C4-2B (cell line): ENCODE measurements around the gene TMPRSS6.

Source experiments
- H3K27ac ChIP-seq: fragments of 450-650 bp; 2 replicates; pipeline ENCODE4 v1.5.1; 2017
- ZFX ChIP-seq: fragments of 450-650 bp; IDR thresholded peaks from 2 replicates; pipeline ENCODE4 v1.6.1; 2017
- TF ChIP-seq, protein P1 (sequence below): fragments of 450-650 bp; conservative IDR thresholded peaks from 2 replicates; pipeline ENCODE4 v1.5.1; 2017; ENCODE audit warnings: mild to moderate bottlenecking

Gene TMPRSS6

DNA sequence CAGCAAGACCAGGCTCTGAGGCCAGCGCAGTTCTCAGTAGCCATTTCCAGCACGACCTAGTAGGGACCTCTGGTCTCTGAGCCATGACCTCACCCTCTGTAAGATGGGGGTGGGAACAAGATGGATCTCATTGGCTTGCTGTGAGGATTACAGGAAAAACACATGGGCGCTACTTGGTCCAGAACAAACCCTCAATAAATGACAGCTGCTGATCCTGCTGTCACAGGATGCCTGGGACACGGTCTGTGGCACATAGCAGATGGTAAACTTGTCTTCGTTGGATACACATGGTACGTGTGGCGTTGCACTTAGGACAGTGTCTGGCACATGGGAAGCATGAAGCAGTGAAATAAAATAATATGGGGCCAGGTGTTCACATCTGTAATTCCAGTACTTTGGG is 62.5 kb downstream of the TMPRSS6 start:
- no peak for TF ChIP-seq ZFX
- TF ChIP-seq, protein P1, sequence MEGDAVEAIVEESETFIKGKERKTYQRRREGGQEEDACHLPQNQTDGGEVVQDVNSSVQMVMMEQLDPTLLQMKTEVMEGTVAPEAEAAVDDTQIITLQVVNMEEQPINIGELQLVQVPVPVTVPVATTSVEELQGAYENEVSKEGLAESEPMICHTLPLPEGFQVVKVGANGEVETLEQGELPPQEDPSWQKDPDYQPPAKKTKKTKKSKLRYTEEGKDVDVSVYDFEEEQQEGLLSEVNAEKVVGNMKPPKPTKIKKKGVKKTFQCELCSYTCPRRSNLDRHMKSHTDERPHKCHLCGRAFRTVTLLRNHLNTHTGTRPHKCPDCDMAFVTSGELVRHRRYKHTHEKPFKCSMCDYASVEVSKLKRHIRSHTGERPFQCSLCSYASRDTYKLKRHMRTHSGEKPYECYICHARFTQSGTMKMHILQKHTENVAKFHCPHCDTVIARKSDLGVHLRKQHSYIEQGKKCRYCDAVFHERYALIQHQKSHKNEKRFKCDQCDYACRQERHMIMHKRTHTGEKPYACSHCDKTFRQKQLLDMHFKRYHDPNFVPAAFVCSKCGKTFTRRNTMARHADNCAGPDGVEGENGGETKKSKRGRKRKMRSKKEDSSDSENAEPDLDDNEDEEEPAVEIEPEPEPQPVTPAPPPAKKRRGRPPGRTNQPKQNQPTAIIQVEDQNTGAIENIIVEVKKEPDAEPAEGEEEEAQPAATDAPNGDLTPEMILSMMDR, result no peak
- no peak overlapping the region for H3K27ac ChIP-seq

GRCh38 chr22:37046589-37046988 is 62.9 kb downstream of the TMPRSS6 start:
- TF ChIP-seq, protein P1, result no peak
- TF ChIP-seq ZFX, result no peak
- no peak overlapping the region for H3K27ac ChIP-seq

DNA sequence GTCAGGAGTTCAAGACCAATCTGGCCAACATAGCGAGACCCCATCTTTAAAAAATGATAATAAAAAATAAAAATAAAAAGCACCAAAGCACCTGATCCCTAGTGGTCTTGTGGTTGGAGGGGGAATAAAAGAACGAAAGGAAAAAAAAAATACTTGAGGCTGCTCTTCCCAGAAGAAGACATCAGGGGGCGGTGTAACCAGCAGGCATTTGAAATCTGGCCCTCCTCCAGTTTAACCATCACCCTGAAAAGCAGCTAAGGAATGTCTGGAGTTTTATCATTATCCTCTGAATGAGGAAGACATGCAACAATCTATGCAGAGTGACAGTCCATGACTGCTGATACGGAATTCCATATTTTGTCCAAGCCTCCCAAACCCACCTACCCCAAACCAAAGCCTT is 63.6 kb downstream of the TMPRSS6 start:
- no peak for TF ChIP-seq ZFX
- TF ChIP-seq, protein P1, result peak; percentile 71
- H3K27ac ChIP-seq, result no peak overlapping the region

- TF ChIP-seq ZFX, result no peak
- TF ChIP-seq, protein P1, result no peak
- H3K27ac ChIP-seq, result no peak overlapping the region
Observed at GRCh38 chr22:37044634-37045625, 64.6 kb downstream of the TMPRSS6 start.

DNA sequence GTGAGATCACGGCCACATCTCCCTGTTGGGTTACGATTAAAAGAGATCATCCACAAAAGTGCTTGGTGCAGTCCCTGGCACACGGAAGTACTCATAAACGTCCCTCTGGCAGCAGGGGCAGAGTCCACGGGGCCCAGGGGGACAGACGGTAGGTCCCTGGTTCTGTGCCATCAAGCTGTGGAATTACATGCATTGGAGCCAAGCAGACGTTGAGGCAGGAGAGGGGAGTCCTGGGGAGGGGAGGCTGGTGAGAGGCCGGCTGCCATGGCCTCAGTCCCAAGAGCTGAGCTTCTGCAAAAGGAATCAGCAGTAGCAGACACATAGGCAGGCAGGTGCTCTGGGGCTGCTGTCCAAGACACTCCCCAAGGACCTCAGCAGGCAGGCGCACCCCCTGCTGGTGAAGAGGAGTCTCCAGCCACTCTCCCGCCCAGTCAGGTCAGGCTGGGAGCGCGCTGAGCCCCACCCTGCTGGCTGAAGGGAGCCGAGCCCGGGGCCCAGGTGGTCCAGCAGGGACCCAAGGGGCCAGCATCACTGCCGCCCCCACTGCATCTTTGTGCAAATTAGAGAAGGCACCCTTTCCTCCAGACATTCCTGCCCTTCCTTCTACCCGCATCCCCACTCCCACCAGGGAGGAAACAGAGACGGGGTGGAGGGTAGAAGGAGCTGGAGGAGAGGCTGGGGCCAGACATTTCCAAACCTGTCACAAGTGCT is 65.5 kb downstream of the TMPRSS6 start:
- no peak overlapping the region for H3K27ac ChIP-seq
- TF ChIP-seq ZFX, result no peak
- TF ChIP-seq, protein P1, result peak; percentile 92

DNA sequence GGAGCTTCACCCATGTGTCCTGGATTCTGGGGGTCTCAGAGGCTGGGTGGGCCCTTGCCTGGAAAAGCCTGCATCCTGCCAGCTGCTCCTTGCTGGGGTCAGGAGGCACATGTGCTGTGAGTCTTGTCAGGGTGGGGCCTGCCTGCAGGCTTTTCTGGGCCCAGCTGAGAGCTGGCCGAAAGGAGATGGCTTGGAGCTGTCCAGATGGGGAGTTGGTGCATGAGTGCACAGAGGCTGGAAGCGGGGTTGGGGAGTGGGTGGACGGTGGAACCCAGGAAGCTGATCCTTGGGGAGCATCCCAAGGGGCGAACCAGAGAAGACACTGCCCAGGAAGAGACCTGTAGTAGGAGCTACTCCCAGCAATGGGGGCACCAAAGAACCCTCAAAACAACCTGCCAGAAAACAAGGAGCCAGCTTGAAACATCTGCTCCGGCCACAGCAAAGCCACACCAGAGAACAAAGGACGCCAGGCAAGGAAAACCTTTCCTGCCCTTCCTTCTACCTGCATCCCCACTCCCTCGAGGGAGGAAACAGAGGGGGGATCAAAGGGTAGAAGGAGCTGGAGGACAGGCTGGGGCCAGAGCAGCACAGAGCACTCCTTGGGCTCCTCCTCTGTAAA is 66.2 kb downstream of the TMPRSS6 start:
- TF ChIP-seq, protein P1, result no peak
- TF ChIP-seq ZFX, result no peak
- H3K27ac ChIP-seq, result no peak overlapping the region
